Liver (tissue), 9 donors: ENCODE results near the gene PPP1CC. TPM values are rescaled to one million over a fixed set of nuclear protein-coding genes. Genes with fewer than 3 reads are reported as not detected.

Source experiments
- DNase-seq: peaks from one replicate; pipeline ENCODE4 v3.0.0-alpha.2; 2017; ENCODE audit warnings: low spot score
- H3K27ac ChIP-seq, 2 donors: one replicate each; pipeline ENCODE4 v1.7.0; 2013; ENCODE audit warnings: inconsistent platforms in 2 of 2, low read length in 2 of 2, control low read depth in 1 of 2, low read depth in 1 of 2, mild to moderate bottlenecking in 1 of 2
- H3K27me3 ChIP-seq, 4 donors: one replicate each; pipeline versions ENCODE4 v1.6.1 to v1.7.0; 2013; ENCODE audit warnings: low read length in 3 of 4, inconsistent platforms in 1 of 4, mild to moderate bottlenecking in 1 of 4, moderate library complexity in 1 of 4; ENCODE audit not compliant: control insufficient read depth in 4 of 4, insufficient read depth in 4 of 4
- H3K36me3 ChIP-seq, 4 donors: one replicate each; pipeline versions ENCODE4 v1.6.1 to v1.7.0; 2013; ENCODE audit warnings: low read length in 3 of 4, mild to moderate bottlenecking in 3 of 4, low read depth in 1 of 4, moderate library complexity in 1 of 4; ENCODE audit not compliant: control insufficient read depth in 4 of 4, insufficient read depth in 3 of 4
- H3K4me1 ChIP-seq, 4 donors: one replicate each; pipeline versions ENCODE4 v1.6.1 to v1.7.0; 2013; ENCODE audit warnings: low read length in 3 of 4, mild to moderate bottlenecking in 3 of 4, moderate library complexity in 1 of 4; ENCODE audit not compliant: control insufficient read depth in 4 of 4, insufficient read depth in 4 of 4
- H3K4me3 ChIP-seq, 3 donors: one replicate each; pipeline versions ENCODE4 v1.6.1 to v1.7.0; 2013; ENCODE audit warnings: low read length in 3 of 3, control low read depth in 1 of 3, low read depth in 1 of 3, mild to moderate bottlenecking in 1 of 3
- H3K9ac ChIP-seq, 2 donors: one replicate each; pipeline ENCODE4 v1.7.0; 2013; ENCODE audit warnings: low read length in 2 of 2, mild to moderate bottlenecking in 2 of 2, moderate library complexity in 2 of 2, control low read depth in 1 of 2, low read depth in 1 of 2
- H3K9me3 ChIP-seq, 4 donors: one replicate each; pipeline versions ENCODE4 v1.6.1 to v1.7.0; 2013; ENCODE audit warnings: low read length in 3 of 4; ENCODE audit not compliant: control insufficient read depth in 4 of 4
- EGR1 ChIP-seq, 2 donors: IDR thresholded peaks; 2 replicates each; pipeline ENCODE4 v1.6.1; 2016 to 2018; ENCODE audit warnings: antibody characterized with exemption in 2 of 2, low read depth in 2 of 2
- FOXA1 ChIP-seq: IDR thresholded peaks from 2 replicates; pipeline ENCODE4 v1.6.1; 2016; ENCODE audit warnings: antibody characterized with exemption
- FOXA2 ChIP-seq: IDR thresholded peaks from 2 replicates; pipeline ENCODE4 v1.6.1; 2016; ENCODE audit warnings: antibody characterized with exemption
- GABPA ChIP-seq, 2 donors: IDR thresholded peaks in 1 of 2; conservative IDR thresholded peaks in 1 of 2; 2 replicates each; pipeline ENCODE4 v1.6.1; 2016; ENCODE audit warnings: antibody characterized with exemption in 2 of 2, mild to moderate bottlenecking in 1 of 2, moderate library complexity in 1 of 2
- HNF4A ChIP-seq, 2 donors: conservative IDR thresholded peaks; 2 replicates each; pipeline ENCODE4 v1.6.1; 2016; ENCODE audit warnings: antibody characterized with exemption in 2 of 2, mild to moderate bottlenecking in 2 of 2
- HNF4G ChIP-seq: IDR thresholded peaks from 2 replicates; pipeline ENCODE4 v1.6.1; 2016; ENCODE audit warnings: antibody characterized with exemption
- JUND ChIP-seq, 2 donors: IDR thresholded peaks; 2 replicates each; pipeline ENCODE4 v1.6.1; 2016; ENCODE audit warnings: antibody characterized with exemption in 2 of 2
- RAD21 ChIP-seq, 2 donors: IDR thresholded peaks; 2 replicates each; pipeline ENCODE4 v1.6.1; 2016; ENCODE audit warnings: antibody characterized with exemption in 2 of 2, mild to moderate bottlenecking in 2 of 2
- RXRA ChIP-seq, 2 donors: IDR thresholded peaks; 2 replicates each; pipeline ENCODE4 v1.6.1; 2017 to 2018; ENCODE audit warnings: antibody characterized with exemption in 2 of 2, mild to moderate bottlenecking in 1 of 2
- SP1 ChIP-seq: IDR thresholded peaks from 2 replicates; pipeline ENCODE4 v1.6.1; 2018; ENCODE audit warnings: antibody characterized with exemption, mild to moderate bottlenecking
- TAF1 ChIP-seq: conservative IDR thresholded peaks from 2 replicates; pipeline ENCODE4 v1.6.1; 2016; ENCODE audit warnings: antibody characterized with exemption, mild to moderate bottlenecking
- YY1 ChIP-seq: IDR thresholded peaks from 2 replicates; pipeline ENCODE4 v1.6.1; 2016; ENCODE audit warnings: antibody characterized with exemption, mild to moderate bottlenecking
- WGBS: extraction: QIAGEN DNeasy Blood & Tissue Kit; methylation state at CpG from one replicate; pipeline ENCODE4 v1.1.7; 2013; 5-methylcytosine and 5-hydroxymethylcytosine counted together
- polyA plus RNA-seq, 2 donors: library from polyadenylated mRNA; stranded (reverse) in 1 of 2; unstranded in 1 of 2; fragments of 200-250 nt in 1 of 2; fragments of >200 nt in 1 of 2; fragmentation: Nextera tagmentation in 1 of 2; extraction: Ambion mirVana in 1 of 2; gene quantifications; one replicate each; pipeline versions ENCODE4 v1.2.1 to v1.2.3, GENCODE V29; 2013 to 2015
- total RNA-seq, 2 donors: library from RNA; depleted of rRNA; stranded (reverse); fragments of >200 nt; gene quantifications; one replicate each; pipeline ENCODE4 v1.2.3, GENCODE V29; 2014
- TF ChIP-seq, protein P1 (sequence below): IDR thresholded peaks from 2 replicates; pipeline ENCODE4 v1.6.1; 2016; ENCODE audit warnings: antibody characterized with exemption, mild to moderate bottlenecking
- TF ChIP-seq, protein P2 (sequence below): IDR thresholded peaks from 2 replicates; pipeline ENCODE4 v1.6.1; 2016; ENCODE audit warnings: antibody characterized with exemption
- TF ChIP-seq, protein P3 (sequence below): IDR thresholded peaks from 2 replicates; pipeline ENCODE4 v1.6.1; 2016; ENCODE audit warnings: antibody characterized with exemption
- TF ChIP-seq, protein P4 (sequence below): IDR thresholded peaks from 2 replicates; pipeline ENCODE4 v1.6.1; 2016; ENCODE audit warnings: antibody characterized with exemption
- TF ChIP-seq, protein P5 (sequence below): fragments of 150-350 bp; IDR thresholded peaks from 2 replicates; pipeline ENCODE4 v1.5.1; 2017; ENCODE audit warnings: improper control_type of control experiment, low read depth, low read length; ENCODE audit not compliant: missing input control
- donor health status: healthy.
- donor health status: healthy.
- donor health status: healthy.
- donor health status: healthy.
- donor health status: healthy.

Gene PPP1CC
- total and polyA plus RNA-seq, 4 donors, result 22.1 to 73.2 (median 36.0) TPM

DNA sequence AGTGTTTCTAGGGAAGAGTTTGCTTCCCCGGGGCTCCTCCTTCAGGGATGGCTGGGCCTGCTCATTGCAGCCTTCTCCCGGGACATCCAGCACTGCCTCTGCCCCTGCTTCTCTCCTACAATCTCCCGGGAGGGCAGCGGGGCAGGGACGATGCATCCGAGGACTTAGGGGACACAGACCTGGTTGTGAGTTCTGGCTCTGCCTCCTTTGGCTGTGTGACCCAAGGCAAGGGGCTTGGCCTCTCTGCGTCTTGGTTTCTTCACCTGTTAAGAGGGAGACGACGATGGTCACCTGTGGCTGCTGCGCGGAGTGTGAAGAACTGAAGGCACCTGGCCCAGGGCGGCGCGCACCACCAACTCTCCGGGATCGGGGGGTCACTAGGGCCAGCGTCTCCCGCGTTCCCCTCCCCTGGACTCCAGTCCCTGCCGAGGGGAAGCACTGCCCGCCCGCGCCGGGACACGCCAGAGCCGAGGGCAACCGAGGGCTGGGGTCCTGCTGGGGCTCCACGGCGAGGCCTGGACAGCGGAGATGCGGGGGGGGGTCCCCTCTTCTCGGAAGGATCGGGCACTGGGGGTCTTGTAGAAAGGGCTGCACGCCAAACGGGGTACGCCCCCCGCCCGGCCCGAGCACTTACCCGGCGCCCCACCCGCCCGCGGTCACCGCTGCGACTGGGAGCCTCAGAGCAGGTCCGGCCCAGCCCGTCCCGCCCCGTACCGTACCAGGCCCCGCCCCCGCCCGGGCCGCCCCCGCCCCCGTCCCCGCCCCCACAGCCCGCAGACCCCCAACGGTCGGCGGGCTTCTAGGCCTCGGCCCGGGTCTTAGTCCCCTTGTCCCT, 54.0 kb downstream of the PPP1CC start, which contains the start of gene HVCN1:
Gene HVCN1 (minus strand): TSS at position 670 of the 835 bp plus-strand sequence. CDS start 5,870 bp downstream, outside the sequence.
- Histone ChIP-seq H3K4me3 (peak within 1 kb of the TSS; percentile 42 to 63 (median 55)), H3K27me3 (peaks cover 0 to 3% (median 1%) of the 10 kb centered on the region in 4 donors), H3K9ac (peak within 1 kb of the TSS in 1 of 2 donors; percentile 69), H3K27ac (peak within 1 kb of the TSS; percentile 6 to 38), H3K36me3 (no peaks in the 10 kb centered on the region), H3K4me1 (peaks cover 5 to 12% (median 7%) of the 10 kb centered on the region in 4 donors), H3K9me3 (peaks cover 0 to 3% (median 0%) of the 10 kb centered on the region in 4 donors)
- 6% methylated on average over 64 of the region's 64 CpGs for WGBS
- TF ChIP-seq SP1 (no peak), FOXA2 (no peak), RXRA (IDR thresholded peaks at IDR 0.05) (no peak), TAF1 (no peak)
- TF ChIP-seq, protein P1, sequence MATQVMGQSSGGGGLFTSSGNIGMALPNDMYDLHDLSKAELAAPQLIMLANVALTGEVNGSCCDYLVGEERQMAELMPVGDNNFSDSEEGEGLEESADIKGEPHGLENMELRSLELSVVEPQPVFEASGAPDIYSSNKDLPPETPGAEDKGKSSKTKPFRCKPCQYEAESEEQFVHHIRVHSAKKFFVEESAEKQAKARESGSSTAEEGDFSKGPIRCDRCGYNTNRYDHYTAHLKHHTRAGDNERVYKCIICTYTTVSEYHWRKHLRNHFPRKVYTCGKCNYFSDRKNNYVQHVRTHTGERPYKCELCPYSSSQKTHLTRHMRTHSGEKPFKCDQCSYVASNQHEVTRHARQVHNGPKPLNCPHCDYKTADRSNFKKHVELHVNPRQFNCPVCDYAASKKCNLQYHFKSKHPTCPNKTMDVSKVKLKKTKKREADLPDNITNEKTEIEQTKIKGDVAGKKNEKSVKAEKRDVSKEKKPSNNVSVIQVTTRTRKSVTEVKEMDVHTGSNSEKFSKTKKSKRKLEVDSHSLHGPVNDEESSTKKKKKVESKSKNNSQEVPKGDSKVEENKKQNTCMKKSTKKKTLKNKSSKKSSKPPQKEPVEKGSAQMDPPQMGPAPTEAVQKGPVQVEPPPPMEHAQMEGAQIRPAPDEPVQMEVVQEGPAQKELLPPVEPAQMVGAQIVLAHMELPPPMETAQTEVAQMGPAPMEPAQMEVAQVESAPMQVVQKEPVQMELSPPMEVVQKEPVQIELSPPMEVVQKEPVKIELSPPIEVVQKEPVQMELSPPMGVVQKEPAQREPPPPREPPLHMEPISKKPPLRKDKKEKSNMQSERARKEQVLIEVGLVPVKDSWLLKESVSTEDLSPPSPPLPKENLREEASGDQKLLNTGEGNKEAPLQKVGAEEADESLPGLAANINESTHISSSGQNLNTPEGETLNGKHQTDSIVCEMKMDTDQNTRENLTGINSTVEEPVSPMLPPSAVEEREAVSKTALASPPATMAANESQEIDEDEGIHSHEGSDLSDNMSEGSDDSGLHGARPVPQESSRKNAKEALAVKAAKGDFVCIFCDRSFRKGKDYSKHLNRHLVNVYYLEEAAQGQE, result no peak
- DNase-seq, result peak; percentile 47

DNA sequence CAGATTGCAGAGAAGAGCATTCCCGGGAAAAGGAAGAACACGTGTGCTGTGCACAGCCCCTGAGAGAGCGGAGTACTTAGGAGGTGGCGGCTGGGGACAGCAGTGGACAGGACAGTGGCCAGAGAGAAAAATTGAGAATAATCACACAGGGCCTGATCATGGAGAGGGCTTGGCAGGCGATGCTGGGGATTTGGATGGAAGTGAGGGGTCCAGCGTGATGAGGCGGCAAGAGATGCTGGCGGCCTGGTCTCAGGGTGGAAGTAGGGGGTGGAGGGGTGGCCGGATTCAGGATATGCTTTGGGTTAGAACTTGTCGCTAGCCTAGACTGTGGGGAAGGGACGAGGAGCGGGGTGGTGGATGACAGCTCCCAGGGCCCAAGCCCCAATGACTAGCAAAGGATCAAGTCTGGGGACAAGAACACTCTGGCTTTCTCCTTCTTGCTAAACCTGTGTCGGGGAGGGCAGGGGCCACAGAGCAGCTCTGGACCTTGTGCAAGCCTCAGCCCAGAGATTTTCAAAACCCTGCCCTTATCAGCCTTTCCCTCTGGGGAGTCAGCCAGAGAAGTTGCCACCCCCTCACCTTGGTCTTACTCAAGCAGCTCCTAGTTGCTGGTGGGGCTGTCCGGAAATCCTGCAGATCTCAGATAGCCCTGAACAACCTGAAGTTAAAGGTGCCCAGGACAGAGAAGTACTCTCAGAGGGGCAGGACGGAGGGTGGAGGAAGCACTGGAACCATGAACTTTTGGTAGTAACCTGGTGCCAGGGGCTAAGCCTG, 55.1 kb downstream of the PPP1CC start:
- TF ChIP-seq RAD21 (IDR thresholded peaks at IDR 0.05) (no peak), HNF4G (no peak), HNF4A (conservative IDR thresholded peaks at IDR 0.05) (no peak), EGR1 (IDR thresholded peaks at IDR 0.05; ENCODE audit: low read depth in 2 of 2) (no peak), GABPA (IDR thresholded peaks at IDR 0.05 in 1 of 2, conservative IDR thresholded peaks at IDR 0.05 in 1 of 2) (no peak), SP1 (no peak), JUND (IDR thresholded peaks at IDR 0.05) (no peak), YY1 (no peak), FOXA2 (no peak), FOXA1 (no peak), RXRA (IDR thresholded peaks at IDR 0.05) (no peak)
- TF ChIP-seq, protein P2, sequence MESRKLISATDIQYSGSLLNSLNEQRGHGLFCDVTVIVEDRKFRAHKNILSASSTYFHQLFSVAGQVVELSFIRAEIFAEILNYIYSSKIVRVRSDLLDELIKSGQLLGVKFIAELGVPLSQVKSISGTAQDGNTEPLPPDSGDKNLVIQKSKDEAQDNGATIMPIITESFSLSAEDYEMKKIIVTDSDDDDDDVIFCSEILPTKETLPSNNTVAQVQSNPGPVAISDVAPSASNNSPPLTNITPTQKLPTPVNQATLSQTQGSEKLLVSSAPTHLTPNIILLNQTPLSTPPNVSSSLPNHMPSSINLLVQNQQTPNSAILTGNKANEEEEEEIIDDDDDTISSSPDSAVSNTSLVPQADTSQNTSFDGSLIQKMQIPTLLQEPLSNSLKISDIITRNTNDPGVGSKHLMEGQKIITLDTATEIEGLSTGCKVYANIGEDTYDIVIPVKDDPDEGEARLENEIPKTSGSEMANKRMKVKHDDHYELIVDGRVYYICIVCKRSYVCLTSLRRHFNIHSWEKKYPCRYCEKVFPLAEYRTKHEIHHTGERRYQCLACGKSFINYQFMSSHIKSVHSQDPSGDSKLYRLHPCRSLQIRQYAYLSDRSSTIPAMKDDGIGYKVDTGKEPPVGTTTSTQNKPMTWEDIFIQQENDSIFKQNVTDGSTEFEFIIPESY, result no peak
- TF ChIP-seq, protein P3, sequence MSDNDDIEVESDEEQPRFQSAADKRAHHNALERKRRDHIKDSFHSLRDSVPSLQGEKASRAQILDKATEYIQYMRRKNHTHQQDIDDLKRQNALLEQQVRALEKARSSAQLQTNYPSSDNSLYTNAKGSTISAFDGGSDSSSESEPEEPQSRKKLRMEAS, result no peak
- TF ChIP-seq, protein P4, sequence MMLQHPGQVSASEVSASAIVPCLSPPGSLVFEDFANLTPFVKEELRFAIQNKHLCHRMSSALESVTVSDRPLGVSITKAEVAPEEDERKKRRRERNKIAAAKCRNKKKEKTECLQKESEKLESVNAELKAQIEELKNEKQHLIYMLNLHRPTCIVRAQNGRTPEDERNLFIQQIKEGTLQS, result no peak
- TF ChIP-seq, protein P5, sequence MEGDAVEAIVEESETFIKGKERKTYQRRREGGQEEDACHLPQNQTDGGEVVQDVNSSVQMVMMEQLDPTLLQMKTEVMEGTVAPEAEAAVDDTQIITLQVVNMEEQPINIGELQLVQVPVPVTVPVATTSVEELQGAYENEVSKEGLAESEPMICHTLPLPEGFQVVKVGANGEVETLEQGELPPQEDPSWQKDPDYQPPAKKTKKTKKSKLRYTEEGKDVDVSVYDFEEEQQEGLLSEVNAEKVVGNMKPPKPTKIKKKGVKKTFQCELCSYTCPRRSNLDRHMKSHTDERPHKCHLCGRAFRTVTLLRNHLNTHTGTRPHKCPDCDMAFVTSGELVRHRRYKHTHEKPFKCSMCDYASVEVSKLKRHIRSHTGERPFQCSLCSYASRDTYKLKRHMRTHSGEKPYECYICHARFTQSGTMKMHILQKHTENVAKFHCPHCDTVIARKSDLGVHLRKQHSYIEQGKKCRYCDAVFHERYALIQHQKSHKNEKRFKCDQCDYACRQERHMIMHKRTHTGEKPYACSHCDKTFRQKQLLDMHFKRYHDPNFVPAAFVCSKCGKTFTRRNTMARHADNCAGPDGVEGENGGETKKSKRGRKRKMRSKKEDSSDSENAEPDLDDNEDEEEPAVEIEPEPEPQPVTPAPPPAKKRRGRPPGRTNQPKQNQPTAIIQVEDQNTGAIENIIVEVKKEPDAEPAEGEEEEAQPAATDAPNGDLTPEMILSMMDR, result no peak
- TF ChIP-seq, protein P1, result no peak
- H3K9ac ChIP-seq, result no peak overlapping the region
- WGBS, result 93% methylated on average over 15 of the region's 15 CpGs
- H3K27ac ChIP-seq, result no peak overlapping the region
- peaks cover 0 to 3% (median 1%) of the 10 kb centered on the region in 4 donors for H3K27me3 ChIP-seq
- H3K36me3 ChIP-seq, result no peaks in the 10 kb centered on the region
- no peak for DNase-seq
- no peak overlapping the region for H3K4me3 ChIP-seq
- peaks cover 0 to 3% (median 0%) of the 10 kb centered on the region in 4 donors for H3K9me3 ChIP-seq
- H3K4me1 ChIP-seq, result peaks cover 5 to 12% (median 7%) of the 10 kb centered on the region in 4 donors
